Parathyroid adenoma (tissue), 2 donors: ENCODE results near the gene ACAD10.

Experiments used
- H2AFZ ChIP-seq: fragments of 300-600 bp; sonication (generic); one replicate; pipeline ENCODE4 v1.7.0; 2017; ENCODE audit warnings: antibody characterized with exemption, mild to moderate bottlenecking
- H3K27ac ChIP-seq: fragments of 300-600 bp; sonication (generic); one replicate; pipeline ENCODE4 v1.7.0; 2017
- H3K27me3 ChIP-seq: fragments of 300-600 bp; sonication (generic); one replicate; pipeline ENCODE4 v1.7.0; 2017; ENCODE audit warnings: low read length; ENCODE audit not compliant: control insufficient read depth, insufficient read depth
- H3K36me3 ChIP-seq: fragments of 300-600 bp; sonication (generic); one replicate; pipeline ENCODE4 v1.7.0; 2017; ENCODE audit warnings: low read length; ENCODE audit not compliant: control insufficient read depth, insufficient read depth
- H3K4me1 ChIP-seq: fragments of 300-600 bp; sonication (generic); one replicate; pipeline ENCODE4 v1.7.0; 2017; ENCODE audit warnings: control low read depth
- H3K4me2 ChIP-seq: fragments of 300-600 bp; sonication (generic); one replicate; pipeline ENCODE4 v1.7.0; 2017; ENCODE audit warnings: low read length
- H3K4me3 ChIP-seq: fragments of 300-600 bp; sonication (generic); one replicate; pipeline ENCODE4 v1.7.0; 2017; ENCODE audit warnings: low read depth, low read length
- H3K79me2 ChIP-seq: fragments of 300-600 bp; sonication (generic); one replicate; pipeline ENCODE4 v1.7.0; 2017; ENCODE audit warnings: control low read depth
- H3K9ac ChIP-seq: fragments of 300-600 bp; sonication (generic); one replicate; pipeline ENCODE4 v1.7.0; 2017; ENCODE audit warnings: mild to moderate bottlenecking
- H3K9me3 ChIP-seq: fragments of 300-600 bp; sonication (generic); one replicate; pipeline ENCODE4 v1.7.0; 2017; ENCODE audit warnings: low read length; ENCODE audit not compliant: control insufficient read depth
- CTCF ChIP-seq: fragments of 300-600 bp; sonication (generic); IDR thresholded peaks from one replicate; pipeline ENCODE4 v1.7.0; 2017; ENCODE audit warnings: antibody characterized with exemption, mild to moderate bottlenecking
- donor health status: primary hyperparathyroidism.

The ACAD10 gene

GRCh38 chr12:111753144-111753881 is 67.5 kb downstream of the ACAD10 start:
- H3K27me3 ChIP-seq, result no peaks in the 10 kb centered on the region
- H3K4me3 ChIP-seq, result no peak overlapping the region
- H3K9me3 ChIP-seq, result no peaks in the 10 kb centered on the region
- no peak overlapping the region for H3K9ac ChIP-seq
- H3K27ac ChIP-seq, result no peak overlapping the region
- no peaks in the 10 kb centered on the region for H3K36me3 ChIP-seq
- H3K4me2 ChIP-seq, result no peak overlapping the region
- peak; percentile 53 for TF ChIP-seq CTCF
- H3K4me1 ChIP-seq, result no peaks in the 10 kb centered on the region
- no peak overlapping the region for H2AFZ ChIP-seq
- no peaks in the 10 kb centered on the region for H3K79me2 ChIP-seq

GRCh38 chr12:111754671-111755070 is 68.8 kb downstream of the ACAD10 start:
- Histone ChIP-seq H3K27ac (no peak overlapping the region), H3K36me3 (no peaks in the 10 kb centered on the region), H3K9me3 (no peaks in the 10 kb centered on the region), H3K4me3 (no peak overlapping the region), H3K9ac (no peak overlapping the region), H3K4me1 (no peaks in the 10 kb centered on the region), H3K4me2 (no peak overlapping the region), H2AFZ (no peak overlapping the region), H3K79me2 (no peaks in the 10 kb centered on the region), H3K27me3 (no peaks in the 10 kb centered on the region)
- TF ChIP-seq CTCF, result no peak

- no peaks in the 10 kb centered on the region for H3K4me1 ChIP-seq
These were observed 70.3 kb downstream of the ACAD10 start for GRCh38 chr12:111756196-111756595.

GRCh38 chr12:111756681-111757080 is 70.8 kb downstream of the ACAD10 start:
- H3K4me1 ChIP-seq, result no peaks in the 10 kb centered on the region
- no peaks in the 10 kb centered on the region for H3K27me3 ChIP-seq
- H3K4me2 ChIP-seq, result no peak overlapping the region
- no peaks in the 10 kb centered on the region for H3K9me3 ChIP-seq
- H3K36me3 ChIP-seq, result no peaks in the 10 kb centered on the region
- no peaks in the 10 kb centered on the region for H3K79me2 ChIP-seq
- no peak overlapping the region for H2AFZ ChIP-seq
- H3K4me3 ChIP-seq, result no peak overlapping the region
- TF ChIP-seq CTCF, result no peak
- H3K9ac ChIP-seq, result no peak overlapping the region
- no peak overlapping the region for H3K27ac ChIP-seq

More at GRCh38 chr12:111756196-111756595, 70.3 kb downstream of the ACAD10 start:
- Histone ChIP-seq H3K4me2 (no peak overlapping the region), H3K4me3 (no peak overlapping the region), H3K27ac (no peak overlapping the region), H3K79me2 (no peaks in the 10 kb centered on the region), H3K36me3 (no peaks in the 10 kb centered on the region), H2AFZ (no peak overlapping the region), H3K9me3 (no peaks in the 10 kb centered on the region), H3K27me3 (no peaks in the 10 kb centered on the region), H3K9ac (no peak overlapping the region)
- no peak for TF ChIP-seq CTCF
